GM19035 (cell line): ENCODE data around the gene TSEN54.

Experiments used
- ATAC-seq: cut with Tn5 transposase; IDR thresholded peaks from one replicate; pipeline ENCODE4 v1.9.1; 2021; ENCODE audit not compliant: unreplicated experiment

Gene TSEN54

DNA sequence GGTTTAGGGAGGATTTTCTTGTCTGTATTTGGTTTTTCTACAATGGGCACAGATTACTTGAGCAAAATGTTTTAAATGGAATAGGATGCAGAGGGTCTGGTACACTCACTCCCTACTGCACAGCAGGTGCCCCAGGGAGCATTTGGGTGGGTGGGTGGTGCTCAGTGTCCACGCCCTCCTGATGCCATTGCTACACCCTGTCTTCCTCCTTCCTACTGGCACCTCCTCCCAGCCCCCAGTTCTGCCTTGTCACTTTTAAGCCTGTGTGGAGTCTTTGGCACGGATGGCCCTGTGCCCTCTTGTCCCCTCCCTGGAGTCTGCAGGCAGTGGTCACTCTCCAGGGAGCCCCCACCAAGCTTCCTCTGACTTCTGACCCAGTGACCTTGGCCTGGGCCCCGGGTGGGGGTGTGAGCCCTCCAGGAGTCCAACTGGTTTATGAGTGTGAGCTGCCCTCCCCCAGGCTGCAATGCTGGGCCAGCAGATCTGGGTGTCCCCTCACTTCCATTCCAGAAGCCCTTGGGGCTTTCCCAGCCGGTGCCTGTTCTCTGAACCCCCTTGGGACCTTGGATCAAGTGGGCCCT, 24.7 kb downstream of the TSEN54 start:
- no peak for ATAC-seq

GRCh38 chr17:75542229-75542628, 25.9 kb downstream of the TSEN54 start:
- no peak for ATAC-seq

GRCh38 chr17:75542728-75543336, 26.5 kb downstream of the TSEN54 start:
- ATAC-seq: no peak

- ATAC-seq: no peak
Observed at GRCh38 chr17:75544250-75544649, 27.9 kb downstream of the TSEN54 start.

DNA sequence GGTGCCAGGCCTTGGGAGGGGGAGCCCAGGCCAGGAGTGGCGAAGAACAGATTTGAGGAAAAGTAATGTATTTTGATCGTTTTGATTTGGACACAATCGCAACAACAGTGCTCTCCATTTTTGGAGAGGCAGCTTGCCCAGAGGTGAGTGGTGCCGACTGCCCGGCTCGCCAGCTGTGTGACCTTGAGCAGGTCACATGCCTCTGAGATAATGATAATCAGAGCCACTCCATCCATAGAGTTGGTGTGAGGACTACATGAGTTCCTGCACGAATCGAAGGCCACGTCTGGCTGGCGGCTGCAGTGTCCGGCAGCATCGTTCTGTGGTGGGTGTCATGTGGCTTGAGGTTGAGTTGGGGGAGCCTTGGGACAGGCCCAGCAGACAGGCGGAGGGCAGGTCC, 29.9 kb downstream of the TSEN54 start:
- no peak for ATAC-seq

DNA sequence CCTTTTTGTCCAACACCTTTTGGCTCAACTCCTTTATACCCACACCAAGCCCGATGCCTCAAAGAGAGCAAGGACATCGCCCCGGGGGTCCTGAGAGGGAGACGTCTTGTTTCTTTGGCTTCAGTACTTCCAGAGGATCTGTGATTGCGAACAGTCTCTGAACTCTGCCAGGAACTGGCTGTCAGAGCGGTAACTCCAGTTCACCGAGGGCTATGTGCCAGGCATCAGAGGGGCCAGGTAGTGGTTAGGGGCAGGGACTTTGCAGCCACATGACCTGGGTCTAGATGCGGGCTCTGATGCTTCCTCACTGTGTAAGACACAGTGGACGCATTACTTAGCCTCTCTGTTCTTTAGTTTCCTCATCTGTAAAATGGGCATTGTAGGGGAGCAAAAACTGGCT, 30.8 kb downstream of the TSEN54 start:
- no peak for ATAC-seq

DNA sequence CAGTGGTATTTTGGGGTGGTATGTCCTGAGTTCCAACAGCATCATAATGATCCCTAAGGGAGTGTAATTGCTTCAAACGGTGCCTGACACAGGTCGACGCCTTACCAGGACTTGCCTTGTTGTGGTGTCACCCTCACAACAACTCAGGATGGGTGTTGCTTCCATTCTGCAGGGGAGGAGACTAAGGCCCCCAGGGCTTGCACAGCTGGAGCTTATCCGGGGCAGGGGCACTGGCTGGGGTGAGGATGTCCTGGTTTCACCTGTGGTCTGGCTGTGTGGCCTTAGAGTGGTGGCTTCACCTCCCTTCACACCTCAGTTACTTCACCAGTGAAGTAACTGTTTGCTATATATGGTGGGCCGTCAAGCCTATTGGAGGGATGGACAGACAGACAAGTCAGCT, 32.5 kb downstream of the TSEN54 start:
- no peak for ATAC-seq

- no peak for ATAC-seq
Observed at GRCh38 chr17:75549246-75550138, 33.2 kb downstream of the TSEN54 start.

DNA sequence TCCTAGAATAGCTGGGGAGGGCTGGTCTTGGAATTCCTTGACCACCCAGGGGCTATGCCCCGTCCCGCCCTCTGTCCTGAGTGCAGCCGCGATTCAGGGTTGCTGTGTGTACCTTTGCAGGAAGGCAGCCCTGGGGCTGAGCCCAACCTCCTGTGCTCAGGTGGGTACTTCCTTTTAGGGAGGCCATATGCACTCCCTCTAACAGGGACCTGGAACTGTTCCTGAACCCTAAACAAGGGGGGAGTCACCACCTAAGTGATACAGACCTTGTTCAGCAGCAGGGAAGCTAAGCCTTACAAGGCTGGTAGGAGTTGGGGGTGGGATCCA, 33.8 kb downstream of the TSEN54 start:
- ATAC-seq: no peak

DNA sequence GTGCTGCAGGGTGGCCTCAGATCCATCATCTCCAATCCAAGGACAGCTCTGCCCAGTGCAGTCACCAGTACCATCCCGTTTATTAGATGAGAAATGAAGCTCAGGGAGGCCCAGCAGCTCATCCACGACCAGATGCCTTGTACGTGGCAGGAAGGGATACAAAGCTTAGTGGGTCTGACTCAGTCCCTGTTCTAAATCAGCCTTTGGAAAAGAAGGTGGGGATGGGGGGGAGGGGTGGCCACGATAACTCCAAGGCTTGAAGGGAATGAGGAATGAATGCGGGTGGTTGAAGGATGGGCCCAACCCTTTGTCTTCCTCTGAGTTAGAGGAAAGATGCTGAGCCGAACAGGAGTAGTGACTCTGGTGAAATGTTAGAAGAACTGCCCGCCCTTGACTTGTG, 34.9 kb downstream of the TSEN54 start:
- ATAC-seq: no peak

DNA sequence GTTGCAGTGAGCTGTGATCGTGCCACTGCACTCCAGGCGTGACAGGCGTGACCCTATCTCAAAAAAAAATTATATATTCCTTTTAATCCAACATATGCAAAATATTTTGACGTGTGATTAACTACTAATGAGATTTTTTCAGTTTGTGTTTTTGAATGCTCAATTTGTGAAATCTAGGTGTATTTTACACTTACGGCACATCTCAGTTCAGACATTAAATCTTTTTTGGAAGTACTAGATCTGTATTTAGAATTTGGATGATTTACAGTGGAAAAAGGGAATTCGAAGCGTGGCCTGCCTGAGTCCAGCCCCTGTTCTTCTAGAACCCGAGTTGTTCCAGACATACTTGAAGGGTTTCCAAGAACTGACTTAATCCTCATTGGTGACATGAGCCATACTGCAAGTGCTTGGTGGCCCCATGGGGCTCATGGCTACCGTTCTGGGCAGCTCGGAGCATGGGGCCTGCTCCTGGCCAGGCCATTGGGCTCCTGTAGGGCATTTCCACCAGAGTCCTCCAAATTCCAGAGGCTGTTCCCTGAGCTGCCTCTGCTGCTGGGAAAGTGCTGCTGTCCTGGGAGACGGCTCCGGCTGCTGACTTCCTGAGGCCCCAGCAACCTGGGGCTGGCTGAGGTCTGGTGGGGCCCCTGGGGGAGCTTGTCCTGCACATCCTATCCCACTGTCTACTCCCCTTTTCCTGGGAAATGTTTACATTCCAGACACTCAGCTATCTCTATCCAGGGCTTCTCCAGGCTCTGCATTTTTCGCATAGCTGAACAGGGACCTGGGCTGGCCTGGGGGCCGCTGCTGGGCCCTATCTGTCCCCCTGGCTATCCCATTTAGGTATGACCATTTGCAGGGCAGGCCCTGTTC, 36.3 kb downstream of the TSEN54 start:
- no peak for ATAC-seq

GRCh38 chr17:75553295-75554110, 37.2 kb downstream of the TSEN54 start:
- no peak for ATAC-seq

DNA sequence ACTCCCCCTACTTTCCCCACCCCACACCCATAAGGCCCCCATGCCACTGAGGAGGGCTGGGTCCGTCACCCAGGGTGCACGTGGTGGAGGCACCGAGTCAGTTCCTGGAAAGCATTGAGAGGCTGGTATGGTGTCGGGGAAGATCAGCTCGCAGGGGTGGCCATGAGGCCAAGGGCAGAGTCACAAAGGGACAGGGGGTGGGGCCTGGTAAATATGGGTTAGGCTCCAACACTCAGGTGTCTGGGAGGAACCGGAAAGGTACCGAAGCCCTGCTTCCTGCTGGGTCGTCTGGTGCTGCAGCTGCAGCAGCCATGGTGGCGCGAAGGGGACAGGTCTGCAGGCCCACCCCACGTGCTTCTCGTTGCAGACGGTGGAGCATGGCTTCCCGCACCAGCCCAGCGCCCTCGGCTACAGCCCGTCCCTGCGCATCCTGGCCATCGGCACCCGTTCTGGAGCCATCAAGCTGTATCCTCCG, 39.4 kb downstream of the TSEN54 start:
- no peak for ATAC-seq

DNA sequence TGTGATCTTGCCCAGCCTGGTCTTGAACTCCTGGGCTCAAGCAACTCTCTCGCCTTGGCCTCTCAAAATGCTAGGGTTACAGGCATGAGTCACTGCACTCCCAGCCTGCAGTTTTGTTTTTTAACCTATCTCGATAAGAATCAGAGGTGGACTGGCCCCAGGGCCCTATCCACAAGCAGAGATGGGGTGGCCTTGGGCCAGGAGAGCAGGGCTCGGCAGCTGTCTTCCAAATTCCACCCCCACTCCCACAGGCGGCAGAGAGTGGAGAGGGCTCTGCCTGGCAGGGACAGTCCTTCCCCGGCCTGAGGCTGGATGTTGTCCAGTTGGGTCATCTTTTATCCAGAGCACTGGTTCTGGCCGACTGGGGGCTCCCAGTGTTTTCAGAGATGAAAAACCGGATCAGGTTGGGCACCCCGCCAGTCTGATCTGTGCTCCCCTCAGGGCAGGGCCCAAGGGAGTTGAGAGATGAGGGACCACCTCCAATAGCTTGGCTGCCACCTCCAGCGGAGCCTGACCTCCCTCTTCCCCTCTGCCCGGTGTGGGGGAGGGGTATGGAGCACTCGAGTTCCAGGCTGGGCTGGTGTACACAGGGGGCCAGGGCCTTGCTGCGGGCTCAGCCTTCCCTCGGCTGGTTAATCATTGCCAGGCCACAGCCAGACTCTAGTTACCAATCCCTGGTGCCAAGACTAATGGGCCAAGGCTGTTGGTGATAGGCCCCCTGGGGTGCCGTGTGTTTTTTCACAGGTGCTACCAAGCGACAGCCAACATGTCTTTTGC, 40.9 kb downstream of the TSEN54 start:
- no peak for ATAC-seq

GRCh38 chr17:75557852-75558665, 41.7 kb downstream of the TSEN54 start:
- ATAC-seq: no peak

- no peak for ATAC-seq
Observed at GRCh38 chr17:75558666-75559530, 42.6 kb downstream of the TSEN54 start.

DNA sequence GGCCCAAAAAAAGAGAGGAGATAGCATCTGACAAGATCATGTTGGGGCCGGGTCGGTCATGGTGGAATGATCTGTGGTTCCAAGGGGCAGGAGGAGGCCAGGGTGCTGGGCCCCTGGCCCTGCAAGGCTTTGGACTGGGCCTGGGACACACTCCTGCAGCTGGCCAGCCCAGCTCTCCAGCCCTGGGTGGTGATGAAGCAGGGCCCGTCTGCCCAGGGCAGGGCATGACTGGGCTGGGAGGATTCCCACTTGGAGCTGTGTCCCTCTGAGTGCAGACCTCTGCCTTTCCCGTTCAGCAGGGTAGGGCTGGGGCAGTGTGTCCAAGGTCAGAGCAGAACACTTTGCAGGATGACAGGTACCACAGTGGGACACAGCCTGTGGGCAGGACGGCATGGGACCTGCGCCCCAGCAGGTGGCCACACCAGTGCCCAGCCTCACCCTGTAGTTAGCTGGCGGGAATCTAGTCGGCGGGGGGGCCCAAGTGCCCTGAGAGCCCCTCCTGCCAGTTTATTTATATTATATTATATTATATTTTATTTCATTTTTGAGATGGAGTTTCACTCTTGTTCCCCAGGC, 43.7 kb downstream of the TSEN54 start:
- ATAC-seq: no peak
